Right lobe of liver (tissue), 6 donors: ENCODE data around the gene OASL. TPM values are rescaled to one million over a fixed set of nuclear protein-coding genes. Genes with fewer than 3 reads are reported as not detected.

Source experiments
- ATAC-seq, 4 donors: fragments of 200-7000 bp; cut with Tn5 transposase; one replicate each; pipeline ENCODE4 v1.9.1; 2020; ENCODE audit warnings: mild to moderate bottlenecking in 4 of 4, moderate library complexity in 4 of 4
- DNase-seq, 3 donors: peaks; one replicate each; pipeline ENCODE4 v3.0.0-alpha.2; 2020
- H3K27ac ChIP-seq, 3 donors: fragments of 200-600 bp; one replicate each; pipeline ENCODE4 v1.8.0; 2022
- H3K27me3 ChIP-seq, 2 donors: fragments of 200-600 bp; one replicate each; pipeline ENCODE4 v1.8.0; 2022
- H3K36me3 ChIP-seq, 4 donors: fragments of 200-600 bp; sonication (generic) in 1 of 4; one replicate each; pipeline versions ENCODE4 v1.5.1 to v1.8.0; 2017 to 2022; ENCODE audit warnings: control low read depth in 1 of 4
- H3K4me1 ChIP-seq, 4 donors: fragments of 200-600 bp; sonication (generic) in 1 of 4; one replicate each; pipeline versions ENCODE4 v1.5.1 to v1.8.0; 2017 to 2022; ENCODE audit warnings: control low read depth in 1 of 4
- H3K4me3 ChIP-seq, 3 donors: fragments of 200-600 bp; one replicate each; pipeline ENCODE4 v1.8.0; 2022
- H3K9me3 ChIP-seq, 4 donors: fragments of 200-600 bp; sonication (generic) in 1 of 4; one replicate each; pipeline versions ENCODE4 v1.5.1 to v1.8.0; 2017 to 2022; ENCODE audit warnings: control low read depth in 1 of 4
- CTCF ChIP-seq, 4 donors: fragments of 200-600 bp in 3 of 4; fragments of 450-650 bp in 1 of 4; IDR thresholded peaks; one replicate each; pipeline versions ENCODE4 v1.5.1 to v1.8.0; 2016 to 2022; ENCODE audit warnings: antibody characterized with exemption in 4 of 4, mild to moderate bottlenecking in 2 of 4
- POLR2A ChIP-seq: fragments of 450-650 bp; IDR thresholded peaks from one replicate; pipeline ENCODE4 v1.6.1; 2017; ENCODE audit warnings: antibody characterized with exemption, mild to moderate bottlenecking
- whole genome bisulfite sequencing: methylation state at CpG from one replicate; pipeline ENCODE4 v1.1.6; 2018; ENCODE audit warnings: low coverage, low lambda C conversion rate; ENCODE audit not compliant: insufficient coverage; ENCODE audit errors: missing lambda C conversion rate; 5-methylcytosine and 5-hydroxymethylcytosine counted together
- intact Hi-C, 2 donors: fragments of 100-400 bp; cut with DNase I; formaldehyde crosslinking; loops; one replicate each; pipeline versions ENCODE4 v1.11.2 to v1.14.1; 2022
- total RNA-seq, 6 experiments: library from RNA; depleted of rRNA in 2 of 6; stranded (reverse); fragments of >200 nt in 2 of 6; fragmentation: NEBNext Ultra II Directional in 3 of 6; extraction: Animal tissue kit (Norgen Biotek cat#: 25700) in 3 of 6; gene quantifications; one replicate each; pipeline versions ENCODE4 v1.1.0 to v1.2.4, GENCODE V29; 2016 to 2023
- donor health status: DM: no; HTN: yes; CAD: no.
- donor health status: DM: no; HTN: no; CAD: no.
- donor health status: DM: no; HTN: no; CAD: no.
- donor health status: DM: no; HTN: yes; CAD: no.
- donor health status: DM: no; HTN: yes; CAD: no.

The OASL gene
- total RNA-seq, 6 experiments from 2014 or later, result 1.6 to 19.2 (median 4.1) TPM

DNA sequence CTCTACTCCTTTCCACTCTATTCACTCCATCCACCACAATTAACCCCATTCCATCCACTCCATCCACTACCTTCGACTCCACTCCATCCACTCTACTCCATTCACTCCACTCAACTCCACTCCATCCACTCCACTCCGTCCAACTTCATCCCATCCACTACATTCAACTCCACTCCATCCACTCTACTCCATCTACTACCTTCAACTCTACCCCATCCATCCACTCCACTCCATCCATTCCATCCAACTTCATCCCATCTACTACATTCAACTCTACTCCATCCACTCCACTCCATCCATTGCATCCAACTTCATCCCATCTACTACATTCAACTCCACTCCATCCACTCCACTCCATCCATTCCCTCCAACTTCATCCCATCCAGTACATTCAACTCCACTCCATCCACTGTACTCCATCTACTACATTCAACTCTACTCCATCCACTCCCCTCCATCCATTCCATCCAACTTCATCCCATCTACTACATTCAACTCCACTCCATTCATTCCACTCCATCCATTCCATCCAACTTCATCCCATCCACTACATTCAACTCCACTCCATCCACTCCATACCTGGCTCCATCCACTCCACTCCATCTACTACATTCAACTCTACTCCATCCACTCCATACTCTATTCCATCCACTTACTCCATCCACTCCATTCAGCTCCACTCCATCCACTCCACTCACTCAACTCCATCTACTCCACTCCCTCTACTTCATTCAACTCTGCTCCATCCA, 44.3 kb downstream of the OASL start:
- Histone ChIP-seq H3K4me1 (peaks cover 0 to 8% (median 4%) of the 10 kb centered on the region in 4 donors), H3K27me3 (no peaks in the 10 kb centered on the region), H3K4me3 (no peak overlapping the region), H3K36me3 (peaks cover 0 to 70% (median 23%) of the 10 kb centered on the region in 4 donors), H3K9me3 (no peaks in the 10 kb centered on the region), H3K27ac (no peak overlapping the region)
- ATAC-seq (no peak), DNase-seq (no peak)
- intact Hi-C loops, result loop anchor here in 1 of 2 donors (10.0 kb wide), 1 partner anchor 350 kb away; the partner anchor contains the start of gene CABP1
- TF ChIP-seq POLR2A, result no peak
- TF ChIP-seq CTCF (IDR thresholded peaks at IDR 0.05), result no peak
- 97% methylated on average over 2 of the region's 2 CpGs for WGBS

DNA sequence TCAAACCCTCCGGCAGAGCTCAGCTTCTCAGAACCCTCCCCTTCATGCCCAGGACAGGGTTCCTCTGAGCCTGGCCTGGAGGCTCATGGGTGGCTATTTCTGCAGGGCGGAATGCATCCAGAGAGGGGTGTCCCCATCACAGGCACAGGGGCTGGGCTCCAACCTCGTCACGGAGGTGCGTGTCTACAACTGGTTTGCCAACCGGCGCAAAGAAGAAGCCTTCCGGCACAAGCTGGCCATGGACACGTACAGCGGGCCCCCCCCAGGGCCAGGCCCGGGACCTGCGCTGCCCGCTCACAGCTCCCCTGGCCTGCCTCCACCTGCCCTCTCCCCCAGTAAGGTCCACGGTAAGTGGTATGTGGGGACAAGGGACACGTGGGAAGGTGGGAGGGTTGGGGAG, 45.0 kb downstream of the OASL start:
- Histone ChIP-seq H3K27me3 (no peaks in the 10 kb centered on the region), H3K36me3 (peaks cover 0 to 70% (median 23%) of the 10 kb centered on the region in 4 donors), H3K4me1 (peaks cover 0 to 2% (median under 1%) of the 10 kb centered on the region in 4 donors), H3K4me3 (no peak overlapping the region), H3K9me3 (no peaks in the 10 kb centered on the region), H3K27ac (no peak overlapping the region)
- no peak for DNase-seq
- 67% methylated on average over 1 of the region's 15 CpGs for WGBS
- no peak for TF ChIP-seq POLR2A
- TF ChIP-seq CTCF (IDR thresholded peaks at IDR 0.05), result no peak
- intact Hi-C loops, result loop anchor here in 1 of 2 donors (10.0 kb wide), 1 partner anchor 349 kb away; the partner anchor contains the start of gene CABP1
- no peak for ATAC-seq

DNA sequence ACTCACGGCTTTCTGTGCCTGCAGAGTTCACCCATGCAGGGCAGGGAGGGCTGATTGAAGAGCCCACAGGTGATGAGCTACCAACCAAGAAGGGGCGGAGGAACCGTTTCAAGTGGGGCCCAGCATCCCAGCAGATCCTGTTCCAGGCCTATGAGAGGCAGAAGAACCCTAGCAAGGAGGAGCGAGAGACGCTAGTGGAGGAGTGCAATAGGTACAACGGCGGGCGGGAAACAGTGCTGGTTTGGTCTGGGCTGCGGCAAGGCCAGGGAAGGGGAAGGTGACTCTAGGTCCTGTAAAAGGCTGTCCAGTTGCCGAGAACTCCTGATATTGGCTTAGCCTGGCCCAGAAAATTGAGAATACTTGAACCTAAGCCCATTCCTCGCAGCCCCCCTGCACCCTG, 45.5 kb downstream of the OASL start:
- H3K4me1 ChIP-seq, result no peaks in the 10 kb centered on the region
- H3K36me3 ChIP-seq, result peaks cover 0 to 69% (median 23%) of the 10 kb centered on the region in 4 donors
- H3K4me3 ChIP-seq, result no peak overlapping the region
- WGBS, result 87% methylated on average over 9 of the region's 11 CpGs
- H3K27me3 ChIP-seq, result no peaks in the 10 kb centered on the region
- ATAC-seq, result no peak
- H3K27ac ChIP-seq, result no peak overlapping the region
- H3K9me3 ChIP-seq, result no peaks in the 10 kb centered on the region
- intact Hi-C loops, result loop anchor here in 1 of 2 donors (10.0 kb wide), 1 partner anchor 349 kb away; the partner anchor contains the start of gene CABP1
- peak in 1 of 3 donors; percentile 25 for DNase-seq
- TF ChIP-seq POLR2A, result no peak
- TF ChIP-seq CTCF (IDR thresholded peaks at IDR 0.05), result no peak

DNA sequence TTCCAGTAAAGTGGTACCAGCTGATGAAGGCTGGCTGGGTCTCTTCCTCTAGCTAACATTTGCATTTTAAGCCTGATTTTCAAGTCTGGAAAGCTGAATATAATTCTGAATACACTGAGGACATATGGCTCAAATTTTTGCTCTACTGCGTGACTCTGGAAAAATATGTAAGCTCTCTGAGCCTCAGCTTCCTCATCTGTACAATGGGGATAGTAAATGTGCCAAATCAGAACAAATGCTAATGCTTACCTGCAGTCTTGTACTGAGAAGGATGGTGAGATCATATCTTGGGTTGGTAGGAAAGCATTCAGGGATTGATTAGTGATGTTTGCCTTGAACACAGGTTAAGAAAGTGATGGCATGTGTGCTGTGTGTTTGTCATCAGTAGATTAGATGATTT, 46.1 kb downstream of the OASL start:
- peaks cover 0 to 65% (median 20%) of the 10 kb centered on the region in 4 donors for H3K36me3 ChIP-seq
- 100% methylated on average over 1 of the region's 1 CpG for WGBS
- TF ChIP-seq CTCF (IDR thresholded peaks at IDR 0.05) (no peak), POLR2A (no peak)

More for the DNA sequence above, 46.1 kb downstream of the OASL start:
- intact Hi-C loops, result loop anchor here in 1 of 2 donors (10.0 kb wide), 1 partner anchor 348 kb away; the partner anchor contains the start of gene CABP1
- Histone ChIP-seq H3K4me3 (no peak overlapping the region), H3K27me3 (no peaks in the 10 kb centered on the region), H3K9me3 (no peaks in the 10 kb centered on the region), H3K4me1 (no peaks in the 10 kb centered on the region), H3K27ac (no peak overlapping the region)
- ATAC-seq (no peak), DNase-seq (no peak)
